Measurements from ENCODE around the gene IFT122.
"Not testable (repeated sequence)": the region's sequence is repeated elsewhere in the genome, so short reads cannot be mapped to it uniquely, and the experiment has no call there.

DNA sequence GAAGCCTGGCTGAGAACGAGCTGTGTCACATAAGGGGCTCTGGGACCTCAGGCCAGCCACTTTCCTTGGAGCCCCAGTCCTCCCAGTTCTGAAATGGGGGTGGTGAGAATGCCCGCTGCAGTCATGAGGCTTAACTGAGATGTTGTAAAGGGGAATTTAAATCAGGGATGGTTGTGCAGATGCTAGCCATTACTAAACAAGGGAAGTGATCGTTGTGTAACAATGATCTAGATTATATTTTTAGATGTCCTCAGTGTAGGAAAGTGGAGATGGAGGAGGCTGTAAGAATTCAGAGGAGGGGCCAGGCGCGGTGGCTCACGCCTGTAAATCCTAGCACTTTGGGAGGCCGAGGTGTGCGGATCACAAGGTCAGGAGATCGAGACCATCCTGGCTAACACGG lies 49.2 kb downstream of the IFT122 start:
- not testable (repeated sequence) for TF ChIP-seq POLR2A, POLR2AphosphoS5 (IDR thresholded peaks at IDR 0.05)
